ENCODE data around the gene TDP1.

DNA sequence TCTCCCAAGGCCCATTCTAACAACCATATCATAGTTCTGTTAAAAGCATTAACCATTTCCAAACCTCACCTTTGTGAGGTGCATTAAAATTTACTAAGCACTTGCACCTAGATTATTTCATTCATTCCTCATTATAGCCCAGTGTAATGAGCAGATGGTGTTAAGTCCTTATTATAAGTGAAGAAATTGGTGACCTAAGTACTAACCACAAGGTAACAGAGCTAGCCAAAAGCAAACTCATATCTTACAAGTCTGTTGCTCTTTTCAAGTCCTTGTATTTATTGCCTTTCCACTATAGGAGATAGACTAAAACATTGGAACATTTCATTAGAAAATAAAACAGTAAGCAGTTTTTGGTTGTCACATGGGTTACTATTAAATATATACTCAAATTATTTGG, 49.7 kb downstream of the TDP1 start:
- TF ChIP-seq, protein P1, sequence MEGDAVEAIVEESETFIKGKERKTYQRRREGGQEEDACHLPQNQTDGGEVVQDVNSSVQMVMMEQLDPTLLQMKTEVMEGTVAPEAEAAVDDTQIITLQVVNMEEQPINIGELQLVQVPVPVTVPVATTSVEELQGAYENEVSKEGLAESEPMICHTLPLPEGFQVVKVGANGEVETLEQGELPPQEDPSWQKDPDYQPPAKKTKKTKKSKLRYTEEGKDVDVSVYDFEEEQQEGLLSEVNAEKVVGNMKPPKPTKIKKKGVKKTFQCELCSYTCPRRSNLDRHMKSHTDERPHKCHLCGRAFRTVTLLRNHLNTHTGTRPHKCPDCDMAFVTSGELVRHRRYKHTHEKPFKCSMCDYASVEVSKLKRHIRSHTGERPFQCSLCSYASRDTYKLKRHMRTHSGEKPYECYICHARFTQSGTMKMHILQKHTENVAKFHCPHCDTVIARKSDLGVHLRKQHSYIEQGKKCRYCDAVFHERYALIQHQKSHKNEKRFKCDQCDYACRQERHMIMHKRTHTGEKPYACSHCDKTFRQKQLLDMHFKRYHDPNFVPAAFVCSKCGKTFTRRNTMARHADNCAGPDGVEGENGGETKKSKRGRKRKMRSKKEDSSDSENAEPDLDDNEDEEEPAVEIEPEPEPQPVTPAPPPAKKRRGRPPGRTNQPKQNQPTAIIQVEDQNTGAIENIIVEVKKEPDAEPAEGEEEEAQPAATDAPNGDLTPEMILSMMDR (IDR thresholded peaks at IDR 0.05 in 8 of 11, conservative IDR thresholded peaks at IDR 0.05 in 3 of 11) = no peak
- no peak for TF ChIP-seq POLR2A (IDR thresholded peaks at IDR 0.05)
- no peak for TF ChIP-seq POLR2AphosphoS5 (IDR thresholded peaks at IDR 0.05)

Data from spleen (tissue), 7 donors.